Activated CD4-positive, alpha-beta memory T cell treated with anti-CD3 and anti-CD28 coated beads for 36 hours (primary cell): Measurements from ENCODE around the gene COX7A2. TPM values are rescaled to one million over a fixed set of nuclear protein-coding genes. Genes with fewer than 3 reads are reported as not detected.

Source experiments
- CTCF ChIA-PET: fragments of 350-600 bp; sonication (Branson Sonifier 250); formaldehyde crosslinking; loops from one replicate; lab custom pipeline; 2021; ENCODE audit warnings: antibody characterized with exemption, inconsistent platforms; lab: Charles Lee
- POLR2A ChIA-PET: fragments of 350-600 bp; sonication (Branson Sonifier 250); formaldehyde crosslinking; loops from one replicate; lab custom pipeline; 2021; ENCODE audit warnings: antibody characterized with exemption; lab: Charles Lee
- DNase-seq: peaks from one replicate; pipeline ENCODE4 v3.0.0-alpha.2; 2020
- H3K27ac Mint-ChIP-seq: one replicate; pipeline ENCODE4 v1.8.0; 2021; ENCODE audit warnings: mixed read lengths
- H3K27me3 Mint-ChIP-seq: one replicate; pipeline ENCODE4 v1.8.0; 2021; ENCODE audit warnings: mixed read lengths
- H3K36me3 Mint-ChIP-seq: one replicate; pipeline ENCODE4 v1.8.0; 2021; ENCODE audit warnings: mixed read lengths
- H3K4me1 Mint-ChIP-seq: one replicate; pipeline ENCODE4 v1.8.0; 2021; ENCODE audit warnings: low read depth, mixed read lengths
- H3K4me3 Mint-ChIP-seq: one replicate; pipeline ENCODE4 v1.8.0; 2021; ENCODE audit warnings: mild to moderate bottlenecking, mixed read lengths
- H3K9me3 Mint-ChIP-seq: one replicate; pipeline ENCODE4 v1.8.0; 2021; ENCODE audit warnings: mixed read lengths
- intact Hi-C: fragments of 100-400 bp; cut with micrococcal nuclease; formaldehyde crosslinking; loops from one replicate; pipeline ENCODE4 v1.15.1; 2023
- total RNA-seq, 2 experiments: library from RNA; stranded (reverse); gene quantifications; one replicate each; pipeline ENCODE4 v1.2.3, GENCODE V29; 2021

The COX7A2 gene
- total RNA-seq, 2 experiments from 2014 or later = 564 to 566 TPM

DNA sequence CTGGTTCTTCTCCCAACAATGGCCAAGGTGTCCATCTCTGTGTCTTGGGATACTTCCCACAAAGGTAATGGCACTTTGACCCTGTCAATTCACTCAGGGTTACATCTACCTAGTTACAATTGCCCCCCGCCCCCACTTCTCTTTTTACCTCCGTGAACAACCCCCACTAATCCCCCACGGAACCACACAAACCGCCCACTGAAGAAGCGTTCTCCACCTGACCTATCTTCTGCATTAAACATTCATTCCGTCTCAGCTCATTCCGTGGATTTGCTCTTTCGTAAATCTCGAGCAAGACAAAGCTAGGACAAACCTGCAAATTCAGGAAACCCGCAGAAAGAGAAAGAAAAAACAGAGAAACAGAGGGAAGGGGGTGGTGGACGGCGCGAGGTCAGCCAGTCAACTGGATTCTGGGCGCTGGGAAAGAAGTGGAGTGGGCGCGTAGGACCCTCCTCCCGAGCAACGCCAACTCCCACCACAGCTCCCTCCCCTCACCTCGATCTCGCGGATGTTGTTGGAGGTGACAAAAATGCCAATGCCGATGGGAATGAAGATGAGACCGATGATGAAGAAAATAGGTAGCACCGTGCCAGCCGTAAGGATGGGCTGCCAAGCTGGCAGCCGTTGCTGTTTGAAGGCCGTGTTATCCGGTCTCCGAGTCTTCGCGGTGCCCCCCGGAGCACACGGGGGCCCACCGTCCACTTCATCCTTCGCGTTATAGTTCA, 40.5 kb upstream of the COX7A2 start:
- H3K4me1 Mint-ChIP-seq = peaks cover 54% of the 10 kb centered on the region
- DNase-seq = peak; percentile 49
- CTCF ChIA-PET = interaction anchor here (0.7 to 3.9 kb wide), 5 partner anchors 13 to 84 kb away, joined by 3 to 48 read pairs (median 4); no protein-coding TSS in a partner anchor

DNA sequence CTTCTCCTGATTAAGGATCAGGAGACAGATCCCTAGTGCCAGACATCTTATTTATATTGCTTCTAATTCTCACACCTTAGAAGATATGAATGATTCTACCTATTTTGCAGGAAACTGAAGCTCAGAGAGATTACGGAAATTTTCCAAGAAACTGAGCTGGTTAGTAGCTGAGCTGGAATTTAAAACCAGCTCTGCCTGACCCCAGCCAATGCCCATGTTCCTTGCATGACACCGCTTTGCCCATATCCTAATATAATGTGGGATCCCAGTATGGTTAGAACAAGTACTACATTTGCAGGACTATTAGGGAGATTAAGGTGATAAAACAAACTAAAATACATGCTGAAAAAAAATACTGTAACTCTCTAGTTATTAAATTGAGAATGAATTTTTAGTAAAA, 39.1 kb upstream of the COX7A2 start:
- ChIA-PET CTCF (interaction anchor here (0.6 to 3.9 kb wide), 4 partner anchors 14 to 625 kb away, joined by 3 to 48 read pairs (median 4); no protein-coding TSS in a partner anchor), POLR2A (interaction anchor here (1.2 kb wide), 2 partner anchors 15 to 39 kb away, joined by 3 to 4 read pairs; partner anchors contain the start of gene COX7A2)
- Mint-ChIP-seq H3K27ac (peak overlapping the region; percentile 55), H3K9me3 (no peaks in the 10 kb centered on the region), H3K4me1 (peaks cover 54% of the 10 kb centered on the region), H3K36me3 (peaks cover 2% of the 10 kb centered on the region), H3K27me3 (no peaks in the 10 kb centered on the region), H3K4me3 (peak overlapping the region; percentile 61)
- intact Hi-C loops = loop anchor here (5.0 kb wide), 2 partner anchors 550 to 1695 kb away; no protein-coding TSS in a partner anchor
- no peak for DNase-seq

More for the DNA sequence above, 40.5 kb upstream of the COX7A2 start:
- Mint-ChIP-seq H3K27me3 (no peaks in the 10 kb centered on the region), H3K36me3 (peaks cover 2% of the 10 kb centered on the region), H3K9me3 (no peaks in the 10 kb centered on the region), H3K27ac (no peak overlapping the region), H3K4me3 (no peak overlapping the region)
- intact Hi-C loops = loop anchor here (1.0 to 5.0 kb wide), 9 partner anchors 16 to 1823 kb away; partner anchors contain the start of genes COX7A2, EEF1A1, MTO1 and SENP6
- POLR2A ChIA-PET = interaction anchor here (0.7 to 2.3 kb wide), 7 partner anchors 9 to 1763 kb away, joined by 3 to 18 read pairs (median 5); partner anchors contain the start of genes COX7A2, EEF1A1 and SENP6

DNA sequence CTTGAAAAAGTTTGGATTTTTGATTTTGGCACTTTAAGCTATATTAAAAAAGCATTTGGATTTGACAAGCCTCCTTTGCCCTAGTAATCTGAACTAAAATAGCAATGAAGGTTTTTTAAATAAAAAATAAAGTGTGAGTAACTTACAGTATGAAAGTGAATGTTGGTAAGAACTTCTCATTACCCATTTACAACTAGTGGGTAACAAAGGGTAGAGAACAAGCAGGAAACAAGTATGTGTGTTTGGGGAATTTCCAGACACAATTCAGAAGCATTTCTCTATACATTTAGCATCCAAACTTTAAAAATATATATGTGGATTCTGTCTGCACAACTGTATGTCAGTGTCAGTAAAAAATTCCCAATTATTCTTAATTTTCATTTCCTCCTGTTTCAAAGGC, 38.1 kb upstream of the COX7A2 start:
- DNase-seq = no peak
- CTCF ChIA-PET = interaction anchor here (3.9 kb wide), 1 partner anchor 13 kb away, joined by 48 read pairs; no protein-coding TSS in a partner anchor
- Mint-ChIP-seq H3K27ac (peak overlapping the region; percentile 75), H3K4me3 (peak overlapping the region; percentile 59), H3K27me3 (no peaks in the 10 kb centered on the region), H3K9me3 (no peaks in the 10 kb centered on the region), H3K4me1 (peaks cover 48% of the 10 kb centered on the region), H3K36me3 (peaks cover 2% of the 10 kb centered on the region)
- POLR2A ChIA-PET = interaction anchor here (1.2 kb wide), 1 partner anchor 38 kb away, joined by 4 read pairs; the partner anchor contains the start of gene COX7A2
- intact Hi-C loops = loop anchor here (5.0 kb wide), 2 partner anchors 551 to 1694 kb away; no protein-coding TSS in a partner anchor

DNA sequence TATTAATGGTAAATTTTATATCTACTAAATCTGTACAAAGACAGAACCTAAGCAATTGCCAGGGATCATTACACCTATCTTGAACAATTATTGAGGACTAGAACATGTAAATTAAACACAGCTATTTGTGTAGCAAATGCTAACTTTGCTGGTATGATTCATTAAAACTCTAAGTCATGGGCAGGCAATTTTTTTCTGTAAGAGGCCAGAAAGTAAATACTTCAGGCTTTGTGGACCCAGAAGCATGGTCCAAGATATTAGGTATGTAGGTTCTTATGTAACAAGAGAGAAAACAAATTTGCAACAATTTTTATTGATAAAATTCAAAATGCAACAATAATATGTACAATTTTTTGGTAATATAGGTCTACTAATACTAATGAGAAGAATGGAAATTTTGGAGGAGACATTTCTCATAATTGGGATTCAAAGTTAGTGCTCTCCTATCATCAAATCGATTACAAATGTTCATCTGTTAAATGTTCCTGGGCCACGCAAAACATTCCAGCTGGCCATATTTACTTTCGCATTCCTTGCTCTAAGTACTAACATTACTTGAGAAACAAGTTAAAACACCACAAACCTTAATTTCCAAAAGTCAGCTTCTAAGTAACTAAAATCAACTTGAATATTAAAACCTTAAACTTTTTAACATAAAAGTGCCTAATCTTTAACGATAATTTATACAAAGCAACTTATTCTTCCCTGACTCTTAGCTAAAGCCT, 36.7 kb upstream of the COX7A2 start:
- DNase-seq = no peak
- intact Hi-C loops = loop anchor here (5.0 kb wide), 2 partner anchors 552 to 1693 kb away; no protein-coding TSS in a partner anchor
- Mint-ChIP-seq H3K9me3 (no peaks in the 10 kb centered on the region), H3K27ac (no peak overlapping the region), H3K4me1 (peaks cover 56% of the 10 kb centered on the region), H3K27me3 (no peaks in the 10 kb centered on the region), H3K36me3 (peaks cover 2% of the 10 kb centered on the region), H3K4me3 (no peak overlapping the region)
- ChIA-PET CTCF (interaction anchor here (3.7 kb wide), 1 partner anchor 13 kb away, joined by 25 read pairs; no protein-coding TSS in a partner anchor), POLR2A (interaction anchor here (1.2 kb wide), 1 partner anchor 36 kb away, joined by 3 read pairs; the partner anchor contains the start of gene COX7A2)

DNA sequence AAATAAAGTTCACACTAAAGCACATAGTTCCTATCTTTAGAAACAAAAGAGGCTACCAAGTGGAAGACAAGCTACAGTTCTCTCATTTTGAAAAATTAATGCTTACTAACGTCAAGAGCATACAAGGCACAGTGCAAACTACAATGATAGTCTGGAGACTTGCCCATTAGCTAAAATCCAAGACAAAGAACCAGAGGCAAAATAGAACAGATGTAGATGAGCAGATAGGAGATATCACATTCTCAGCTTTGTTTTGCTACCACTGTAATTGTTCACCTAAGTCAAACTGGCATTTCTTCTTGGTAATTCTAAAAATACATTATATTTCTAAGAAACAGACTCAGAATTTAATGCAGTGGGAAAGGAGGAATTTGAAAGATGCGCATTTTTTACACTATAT, 35.8 kb upstream of the COX7A2 start:
- Mint-ChIP-seq H3K4me3 (no peak overlapping the region), H3K27me3 (no peaks in the 10 kb centered on the region), H3K36me3 (peaks cover 6% of the 10 kb centered on the region), H3K4me1 (peaks cover 62% of the 10 kb centered on the region), H3K9me3 (no peaks in the 10 kb centered on the region), H3K27ac (no peak overlapping the region)
- ChIA-PET CTCF (interaction anchor here (1.2 to 3.7 kb wide), 4 partner anchors 10 to 250 kb away, joined by 3 to 25 read pairs (median 4); partner anchors contain the start of gene COX7A2), POLR2A (interaction anchor here (0.8 to 1.9 kb wide), 4 partner anchors 9 to 323 kb away, joined by 3 to 7 read pairs (median 4); partner anchors contain the start of genes COX7A2 and SENP6)
- intact Hi-C loops = no loop called here
- no peak for DNase-seq

DNA sequence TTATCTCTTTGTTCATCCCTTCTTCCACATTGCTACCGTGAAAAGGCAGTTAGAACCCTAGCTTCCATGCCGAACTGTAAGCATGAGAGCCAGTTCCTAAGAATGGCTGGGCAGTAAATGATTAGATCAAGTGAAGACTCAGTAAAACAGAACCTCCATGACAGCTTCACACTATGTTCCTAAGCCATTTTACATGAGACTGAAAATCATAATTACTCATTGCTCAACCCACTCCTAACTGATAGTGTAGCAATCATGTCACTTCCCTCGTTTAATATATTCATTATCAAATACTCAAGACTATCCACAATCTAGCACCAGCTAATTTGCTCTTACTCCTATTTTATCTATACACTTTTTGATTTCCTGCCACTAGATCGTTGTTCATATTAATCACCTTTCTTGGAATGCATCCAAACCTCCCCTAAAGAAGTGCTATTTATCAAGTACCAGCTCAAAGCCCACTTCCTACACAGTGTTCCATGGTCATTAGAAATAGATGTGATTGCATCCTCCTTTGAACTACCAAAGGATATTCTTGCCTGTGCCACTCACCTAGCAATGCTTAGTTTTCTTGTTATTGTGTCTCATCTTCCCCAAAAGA, 35.0 kb upstream of the COX7A2 start:
- ChIA-PET POLR2A (interaction anchor here (0.8 to 1.9 kb wide), 4 partner anchors 9 to 324 kb away, joined by 3 to 7 read pairs (median 4); partner anchors contain the start of genes COX7A2 and SENP6), CTCF (interaction anchor here (1.2 to 3.7 kb wide), 4 partner anchors 11 to 250 kb away, joined by 3 to 25 read pairs (median 4); partner anchors contain the start of gene COX7A2)
- H3K27me3 Mint-ChIP-seq = no peaks in the 10 kb centered on the region
- no peaks in the 10 kb centered on the region for H3K9me3 Mint-ChIP-seq
- H3K4me1 Mint-ChIP-seq = peaks cover 70% of the 10 kb centered on the region
- H3K36me3 Mint-ChIP-seq = peaks cover 6% of the 10 kb centered on the region
- peak overlapping the region; percentile 0 for H3K4me3 Mint-ChIP-seq
- no peak for DNase-seq
- peak overlapping the region; percentile 34 for H3K27ac Mint-ChIP-seq
- intact Hi-C loops = loop anchor here (1.0 kb wide), 1 partner anchor 10 kb away; no protein-coding TSS in a partner anchor

DNA sequence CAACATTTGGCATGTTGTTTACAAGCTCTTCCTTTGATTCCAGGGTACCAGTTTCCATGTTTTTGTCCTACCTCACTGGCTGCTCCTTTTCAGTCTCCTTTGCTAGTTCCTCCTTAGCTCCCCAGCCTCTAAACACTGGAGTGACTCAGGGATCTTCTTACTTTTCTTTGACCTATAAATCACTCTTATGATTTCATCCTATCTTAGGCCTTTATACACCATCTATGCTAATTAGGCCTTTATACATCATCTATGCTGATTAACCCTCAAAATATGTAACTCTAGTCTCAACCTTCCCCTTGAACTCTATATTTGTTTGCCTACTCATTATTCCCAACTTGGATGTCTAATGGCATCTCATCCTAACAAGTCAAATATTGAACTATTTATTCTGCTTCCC, 31.5 kb upstream of the COX7A2 start:
- H3K4me3 Mint-ChIP-seq = no peak overlapping the region
- DNase-seq = no peak
- no peaks in the 10 kb centered on the region for H3K9me3 Mint-ChIP-seq
- peaks cover 75% of the 10 kb centered on the region for H3K4me1 Mint-ChIP-seq
- ChIA-PET POLR2A (interaction anchor here (0.9 to 1.3 kb wide), 2 partner anchors 9 to 32 kb away, joined by 4 to 6 read pairs; partner anchors contain the start of genes COX7A2 and TMEM30A), CTCF (interaction anchor here (1.0 to 1.4 kb wide), 2 partner anchors 8 to 250 kb away, joined by 3 to 4 read pairs; no protein-coding TSS in a partner anchor)
- H3K36me3 Mint-ChIP-seq = peaks cover 30% of the 10 kb centered on the region
- H3K27me3 Mint-ChIP-seq = no peaks in the 10 kb centered on the region
- intact Hi-C loops = no loop called here
- peak overlapping the region; percentile 63 for H3K27ac Mint-ChIP-seq

DNA sequence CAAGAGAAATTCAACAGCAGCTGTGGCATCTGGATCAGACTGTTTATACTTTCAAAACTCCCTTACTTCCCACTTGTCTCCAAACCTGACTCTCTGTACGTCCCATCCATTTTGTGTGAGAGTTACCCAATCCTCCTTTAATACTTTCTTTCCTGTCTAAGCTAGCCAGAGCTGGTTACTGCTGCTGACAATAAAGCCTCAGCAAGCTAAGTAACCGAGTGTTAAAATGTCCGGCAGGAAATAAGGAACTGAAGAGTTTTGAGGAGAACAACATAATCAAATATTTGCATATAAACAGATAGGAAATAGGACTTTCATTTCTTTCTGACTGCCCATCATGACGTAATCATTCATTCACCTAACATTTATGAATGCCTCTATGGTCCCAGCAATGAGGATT, 29.4 kb upstream of the COX7A2 start:
- peaks cover 73% of the 10 kb centered on the region for H3K4me1 Mint-ChIP-seq
- H3K27me3 Mint-ChIP-seq = no peaks in the 10 kb centered on the region
- peaks cover 29% of the 10 kb centered on the region for H3K36me3 Mint-ChIP-seq
- ChIA-PET POLR2A (no interaction called here), CTCF (interaction anchor here (1.0 kb wide), 1 partner anchor 273 kb away, joined by 4 read pairs; no protein-coding TSS in a partner anchor)
- intact Hi-C loops = no loop called here
- H3K9me3 Mint-ChIP-seq = no peaks in the 10 kb centered on the region
- H3K27ac Mint-ChIP-seq = peak overlapping the region; percentile 60
- no peak overlapping the region for H3K4me3 Mint-ChIP-seq
- no peak for DNase-seq

DNA sequence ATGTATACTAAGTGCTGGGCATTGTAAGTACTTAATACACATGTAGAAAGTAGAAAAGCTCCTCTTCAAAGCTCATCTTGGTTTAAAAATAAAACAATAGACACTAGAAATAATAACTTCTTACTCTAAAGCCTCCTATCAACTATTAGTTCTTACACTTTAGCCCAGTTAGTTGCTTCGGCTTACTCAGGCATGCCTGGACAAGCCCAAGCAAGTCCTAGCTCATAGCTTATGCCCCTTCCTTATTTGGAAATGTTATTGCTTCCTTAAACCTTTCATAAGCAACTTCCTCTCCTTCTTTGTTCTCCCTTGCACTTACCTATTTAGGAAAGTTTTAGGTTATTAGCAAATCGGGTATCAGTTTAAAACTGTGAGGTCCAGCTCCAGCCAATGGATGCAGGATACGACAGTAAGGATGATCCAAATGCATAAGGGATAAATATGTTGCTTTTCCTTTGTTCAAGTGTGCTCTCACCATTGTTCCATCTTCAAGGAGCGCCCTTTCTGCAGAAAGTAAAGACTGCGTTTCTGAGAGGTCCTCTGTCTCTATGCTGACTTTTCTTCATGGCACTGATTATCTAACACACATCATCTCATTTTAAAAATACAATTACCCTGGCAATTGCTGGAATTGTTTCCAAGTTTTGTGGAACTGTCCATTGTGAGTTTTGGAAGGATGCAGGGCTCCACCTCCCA, 28.7 kb upstream of the COX7A2 start:
- ChIA-PET CTCF (interaction anchor here (0.9 to 1.0 kb wide), 2 partner anchors 11 to 274 kb away, joined by 3 to 4 read pairs; no protein-coding TSS in a partner anchor), POLR2A (interaction anchor here (1.1 kb wide), 1 partner anchor 12 kb away, joined by 3 read pairs; the partner anchor contains the start of gene TMEM30A)
- intact Hi-C loops = no loop called here
- Mint-ChIP-seq H3K27me3 (no peaks in the 10 kb centered on the region), H3K36me3 (peaks cover 29% of the 10 kb centered on the region), H3K27ac (peak overlapping the region; percentile 60), H3K9me3 (no peaks in the 10 kb centered on the region), H3K4me3 (no peak overlapping the region), H3K4me1 (peaks cover 79% of the 10 kb centered on the region)
- DNase-seq = no peak

DNA sequence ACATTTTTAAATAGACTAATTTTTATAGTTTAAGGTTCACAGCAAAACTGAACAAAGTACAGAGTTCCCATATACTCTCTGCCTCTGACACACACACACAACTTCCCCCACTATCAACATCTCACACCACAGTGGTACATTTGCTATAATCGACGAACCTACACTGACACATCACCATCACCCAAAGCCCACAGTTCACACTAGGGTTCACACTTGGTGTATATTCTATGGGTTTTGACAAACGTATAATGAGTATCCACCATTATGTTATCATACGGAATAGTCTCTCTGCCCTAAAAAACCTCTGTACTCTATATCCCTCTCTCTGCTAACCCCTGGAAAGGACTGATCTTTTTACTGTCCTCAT, 25.4 kb upstream of the COX7A2 start:
- POLR2A ChIA-PET = interaction anchor here (1.3 kb wide), 1 partner anchor 14 kb away, joined by 3 read pairs; no protein-coding TSS in a partner anchor
- intact Hi-C loops = loop anchor here (1.0 kb wide), 2 partner anchors 9 to 15 kb away; partner anchors contain the start of gene TMEM30A
- H3K27ac Mint-ChIP-seq = peak overlapping the region; percentile 47
- H3K4me1 Mint-ChIP-seq = peaks cover 54% of the 10 kb centered on the region
- CTCF ChIA-PET = interaction anchor here (5.0 kb wide), 1 partner anchor 15 kb away, joined by 48 read pairs; the partner anchor contains the start of gene TMEM30A
- no peak for DNase-seq
- no peaks in the 10 kb centered on the region for H3K27me3 Mint-ChIP-seq
- H3K4me3 Mint-ChIP-seq = no peak overlapping the region
- peaks cover 25% of the 10 kb centered on the region for H3K36me3 Mint-ChIP-seq
- no peaks in the 10 kb centered on the region for H3K9me3 Mint-ChIP-seq
